Nephron (organoid): ENCODE data around the gene UNC5C.

ENCODE experiments used
- H3K27ac Mint-ChIP-seq, 3 experiments: 2 replicates each; pipeline ENCODE4 v1.8.0; 2020; ENCODE audit warnings: mixed read lengths in 3 of 3, mild to moderate bottlenecking in 2 of 3, moderate library complexity in 1 of 3
- H3K27me3 Mint-ChIP-seq: 2 replicates; pipeline ENCODE4 v1.8.0; 2021; ENCODE audit warnings: low read depth, mild to moderate bottlenecking, moderate library complexity, mixed read lengths
- H3K36me3 Mint-ChIP-seq: 2 replicates; pipeline ENCODE4 v1.8.0; 2020; ENCODE audit warnings: low read depth, mixed read lengths
- H3K4me1 Mint-ChIP-seq: 2 replicates; pipeline ENCODE4 v1.8.0; 2020; ENCODE audit warnings: mixed read lengths
- H3K4me3 Mint-ChIP-seq, 3 experiments: 2 replicates each; pipeline ENCODE4 v1.8.0; 2020; ENCODE audit warnings: mild to moderate bottlenecking in 3 of 3, mixed read lengths in 3 of 3, moderate library complexity in 2 of 3
- H3K9me3 Mint-ChIP-seq: 2 replicates; pipeline ENCODE4 v1.8.0; 2020; ENCODE audit warnings: mixed read lengths
- TF ChIP-seq, protein P1 (sequence below), 3 experiments: fragments of 200-600 bp; sonication (generic); IDR thresholded peaks; one replicate each; pipeline ENCODE4 v1.5.0; 2021; ENCODE audit warnings: antibody characterized with exemption in 3 of 3; ENCODE audit not compliant: unreplicated experiment in 3 of 3

Gene UNC5C

DNA sequence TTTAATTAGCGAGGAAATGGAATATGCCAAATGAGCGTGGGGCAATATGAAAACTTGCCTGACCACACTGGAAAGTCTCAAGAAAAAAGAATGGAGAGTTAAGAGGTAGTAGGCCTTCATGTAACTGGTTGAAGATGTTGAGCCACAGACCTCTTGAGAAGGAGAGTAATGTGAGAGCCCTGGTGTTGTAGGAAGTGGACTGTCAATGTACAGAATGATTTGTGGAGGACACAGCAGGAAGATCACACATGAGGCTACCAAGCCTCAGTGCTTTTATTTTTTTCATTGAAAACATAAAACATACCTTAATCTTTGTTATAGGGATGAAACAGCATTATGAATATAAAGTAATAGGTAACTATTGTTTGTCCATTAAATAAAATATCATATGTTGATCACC, 331.6 kb downstream of the UNC5C start:
- Mint-ChIP-seq H3K36me3 (peaks cover 63% of the 10 kb centered on the region), H3K27me3 (peaks cover 3% of the 10 kb centered on the region), H3K27ac (no peak overlapping the region), H3K4me1 (peaks cover 9% of the 10 kb centered on the region), H3K9me3 (no peaks in the 10 kb centered on the region), H3K4me3 (no peak overlapping the region)
- TF ChIP-seq, protein P1, sequence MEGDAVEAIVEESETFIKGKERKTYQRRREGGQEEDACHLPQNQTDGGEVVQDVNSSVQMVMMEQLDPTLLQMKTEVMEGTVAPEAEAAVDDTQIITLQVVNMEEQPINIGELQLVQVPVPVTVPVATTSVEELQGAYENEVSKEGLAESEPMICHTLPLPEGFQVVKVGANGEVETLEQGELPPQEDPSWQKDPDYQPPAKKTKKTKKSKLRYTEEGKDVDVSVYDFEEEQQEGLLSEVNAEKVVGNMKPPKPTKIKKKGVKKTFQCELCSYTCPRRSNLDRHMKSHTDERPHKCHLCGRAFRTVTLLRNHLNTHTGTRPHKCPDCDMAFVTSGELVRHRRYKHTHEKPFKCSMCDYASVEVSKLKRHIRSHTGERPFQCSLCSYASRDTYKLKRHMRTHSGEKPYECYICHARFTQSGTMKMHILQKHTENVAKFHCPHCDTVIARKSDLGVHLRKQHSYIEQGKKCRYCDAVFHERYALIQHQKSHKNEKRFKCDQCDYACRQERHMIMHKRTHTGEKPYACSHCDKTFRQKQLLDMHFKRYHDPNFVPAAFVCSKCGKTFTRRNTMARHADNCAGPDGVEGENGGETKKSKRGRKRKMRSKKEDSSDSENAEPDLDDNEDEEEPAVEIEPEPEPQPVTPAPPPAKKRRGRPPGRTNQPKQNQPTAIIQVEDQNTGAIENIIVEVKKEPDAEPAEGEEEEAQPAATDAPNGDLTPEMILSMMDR (IDR thresholded peaks at IDR 0.05; ENCODE audit: unreplicated experiment in 3 of 3) = no peak

DNA sequence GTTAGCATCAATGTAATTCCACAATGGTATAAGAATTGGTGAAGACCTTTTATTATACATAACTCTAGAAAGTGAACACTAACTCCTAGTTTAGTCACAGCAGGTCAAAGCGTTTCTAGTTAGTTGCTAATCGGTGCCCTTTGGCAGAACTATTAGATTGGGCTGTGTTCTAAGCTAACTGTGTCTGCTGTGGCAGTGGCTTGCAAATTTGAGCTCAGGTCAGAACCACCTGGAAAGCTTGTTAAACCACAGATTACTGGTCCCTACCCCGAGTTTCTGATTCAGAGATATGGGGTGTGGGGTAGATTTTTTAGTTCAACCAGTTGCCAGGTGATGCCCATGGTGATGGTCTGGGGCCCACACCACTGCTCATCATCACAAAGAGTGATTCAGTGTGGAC, 332.1 kb downstream of the UNC5C start:
- Mint-ChIP-seq H3K4me1 (peaks cover 9% of the 10 kb centered on the region), H3K27ac (no peak overlapping the region), H3K36me3 (peaks cover 60% of the 10 kb centered on the region), H3K9me3 (no peaks in the 10 kb centered on the region), H3K4me3 (no peak overlapping the region), H3K27me3 (peaks cover 3% of the 10 kb centered on the region)
- TF ChIP-seq, protein P1 (IDR thresholded peaks at IDR 0.05; ENCODE audit: unreplicated experiment in 3 of 3) = no peak

DNA sequence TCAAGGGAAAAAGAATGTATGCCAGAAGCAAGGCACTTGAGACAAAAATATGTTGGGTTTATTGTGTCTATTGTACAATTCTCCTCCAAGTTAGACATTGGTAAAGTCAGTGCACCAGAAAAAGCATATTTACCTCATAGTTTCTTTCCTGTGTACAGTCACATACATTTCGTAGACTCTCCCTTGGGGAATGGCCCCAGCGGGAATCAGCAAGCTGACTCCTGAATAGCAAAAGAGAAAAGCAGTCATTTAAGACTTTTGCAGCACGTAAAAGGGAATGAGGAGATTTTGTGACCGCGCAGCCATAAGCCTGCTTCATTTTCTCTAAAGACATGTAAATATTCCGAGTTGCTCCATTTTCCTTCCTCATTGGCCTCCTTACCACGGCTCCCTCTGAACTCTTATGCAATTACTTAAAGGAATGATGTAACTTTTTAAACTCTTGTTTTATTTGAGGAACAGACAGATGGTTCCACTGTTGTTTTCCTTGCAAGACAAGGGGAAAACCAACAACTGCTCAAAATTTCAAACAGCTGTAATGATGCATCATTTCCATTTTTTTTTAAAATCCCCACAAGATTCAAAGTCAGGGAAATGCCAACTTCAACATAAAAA, 332.7 kb downstream of the UNC5C start:
- peaks cover 3% of the 10 kb centered on the region for H3K27me3 Mint-ChIP-seq
- peaks cover 9% of the 10 kb centered on the region for H3K4me1 Mint-ChIP-seq
- peak overlapping the region in 1 of 3 experiments; percentile 52 for H3K27ac Mint-ChIP-seq
- H3K36me3 Mint-ChIP-seq = peaks cover 60% of the 10 kb centered on the region
- H3K9me3 Mint-ChIP-seq = no peaks in the 10 kb centered on the region
- H3K4me3 Mint-ChIP-seq = no peak overlapping the region
- TF ChIP-seq, protein P1 (IDR thresholded peaks at IDR 0.05; ENCODE audit: unreplicated experiment in 3 of 3) = no peak

DNA sequence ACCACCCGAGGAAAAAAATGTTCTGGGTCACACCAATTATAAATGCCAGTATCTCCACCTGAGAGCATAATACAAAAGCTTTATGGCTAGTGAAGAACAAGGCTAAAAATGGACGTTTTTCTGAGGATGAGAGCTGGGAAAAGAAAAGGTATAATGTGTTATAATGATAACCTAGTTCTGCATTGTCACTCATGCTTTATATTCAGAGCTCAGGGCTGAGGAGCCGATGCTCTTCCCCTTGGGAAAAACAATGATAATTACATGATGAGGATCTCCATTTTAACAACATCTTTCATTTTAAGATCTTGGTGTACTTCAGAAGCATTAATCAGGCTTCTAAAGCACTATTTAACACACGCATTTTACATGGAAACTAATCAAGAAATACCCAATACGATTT, 333.7 kb downstream of the UNC5C start:
- H3K27me3 Mint-ChIP-seq = peaks cover 3% of the 10 kb centered on the region
- H3K27ac Mint-ChIP-seq = no peak overlapping the region
- peaks cover 59% of the 10 kb centered on the region for H3K36me3 Mint-ChIP-seq
- H3K4me1 Mint-ChIP-seq = peaks cover 9% of the 10 kb centered on the region
- no peaks in the 10 kb centered on the region for H3K9me3 Mint-ChIP-seq
- TF ChIP-seq, protein P1 (IDR thresholded peaks at IDR 0.05; ENCODE audit: unreplicated experiment in 3 of 3) = no peak
- H3K4me3 Mint-ChIP-seq = no peak overlapping the region

DNA sequence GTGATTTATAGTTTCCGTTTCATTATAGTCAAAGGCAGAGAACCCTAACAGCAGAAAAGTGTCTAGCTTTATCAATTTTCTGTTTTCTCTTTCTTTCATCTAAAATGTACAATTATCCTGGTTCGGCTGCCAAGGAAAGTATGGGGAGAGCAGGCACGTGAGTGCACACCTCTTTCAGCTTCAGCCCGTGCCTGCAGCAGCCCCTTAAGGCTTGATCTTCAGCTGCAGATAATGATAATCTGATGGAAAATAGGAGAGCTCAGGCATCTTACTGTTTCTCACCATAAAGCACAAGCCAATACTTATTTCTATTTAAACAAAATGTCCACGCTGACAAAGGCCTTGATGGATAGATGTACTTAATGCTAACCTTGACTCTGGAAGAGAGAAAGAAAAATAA, 334.4 kb downstream of the UNC5C start:
- H3K9me3 Mint-ChIP-seq = no peaks in the 10 kb centered on the region
- TF ChIP-seq, protein P1 (IDR thresholded peaks at IDR 0.05; ENCODE audit: unreplicated experiment in 3 of 3) = no peak
- H3K4me3 Mint-ChIP-seq = no peak overlapping the region
- peaks cover 9% of the 10 kb centered on the region for H3K4me1 Mint-ChIP-seq
- peaks cover 53% of the 10 kb centered on the region for H3K36me3 Mint-ChIP-seq
- H3K27me3 Mint-ChIP-seq = peaks cover 3% of the 10 kb centered on the region
- H3K27ac Mint-ChIP-seq = no peak overlapping the region

DNA sequence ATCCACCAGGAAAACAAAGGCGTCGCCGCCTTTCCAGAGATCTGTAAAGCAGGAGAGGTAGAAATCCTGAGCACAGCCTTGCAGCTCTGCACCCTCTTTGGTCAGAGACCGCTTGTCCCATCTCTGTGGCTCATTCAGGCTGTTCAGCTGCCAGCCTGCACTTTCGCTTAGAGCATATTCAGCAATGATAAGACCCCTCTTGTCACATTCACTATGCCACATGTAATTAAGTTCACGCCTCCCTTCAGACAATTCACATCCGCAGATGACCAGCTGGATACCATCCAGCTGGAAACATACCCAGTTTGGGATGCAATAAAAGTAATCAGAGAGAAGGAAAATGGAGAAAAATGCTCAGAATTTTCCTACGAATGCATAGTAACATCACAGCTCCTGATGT, 335.4 kb downstream of the UNC5C start:
- Mint-ChIP-seq H3K4me1 (peaks cover 9% of the 10 kb centered on the region), H3K27ac (no peak overlapping the region), H3K4me3 (no peak overlapping the region), H3K9me3 (no peaks in the 10 kb centered on the region), H3K36me3 (peaks cover 45% of the 10 kb centered on the region), H3K27me3 (peaks cover 3% of the 10 kb centered on the region)
- TF ChIP-seq, protein P1 (IDR thresholded peaks at IDR 0.05; ENCODE audit: unreplicated experiment in 3 of 3) = no peak
